Measurements from ENCODE around the gene RNF10. TPM values are rescaled to one million over a fixed set of nuclear protein-coding genes. Genes with fewer than 3 reads are reported as not detected.

Gene RNF10
- total and polyA plus RNA-seq, 9 of the 15 experiments (the other 6 are each of a cell fraction or from before 2014, with no cell fraction given) = 43.0 to 139 (median 80.1) TPM

- intact Hi-C loops (cut with micrococcal nuclease) = no loop called here
- FAIRE-seq = no peak
- POLR2A ChIA-PET = interaction anchor here (0.8 kb wide), 1 partner anchor 11 kb away, joined by 4 read pairs; no protein-coding TSS in a partner anchor
These were observed 1.4 kb upstream of the RNF10 start for GRCh38 chr12:120532701-120533238.

More at GRCh38 chr12:120532701-120533238, 1.4 kb upstream of the RNF10 start:
- H3K27me3 ChIP-seq (ENCODE audit: control insufficient read depth in 2 of 2, insufficient read depth in 2 of 2, low read length in 2 of 2) = no peaks in the 10 kb centered on the region
- H3K36me3 ChIP-seq (ENCODE audit: control insufficient read depth, insufficient read depth, low read length) = peaks cover 21% of the 10 kb centered on the region
- H3K79me2 ChIP-seq (ENCODE audit: control insufficient read depth, insufficient read depth, low read length) = peaks cover 46% of the 10 kb centered on the region
- H3K4me1 ChIP-seq (replicated peaks in 1 of 2; ENCODE audit: control insufficient read depth in 2 of 2, insufficient read depth in 2 of 2, low read length in 2 of 2) = peaks cover 20 to 23% of the 10 kb centered on the region in 2 experiments
- TF ChIP-seq NCOA1 (IDR thresholded peaks at IDR 0.05; ENCODE audit: low read depth) (no peak), CBFB (CRISPR knock-in tag; IDR thresholded peaks at IDR 0.05) (no peak), L3MBTL2 (IDR thresholded peaks at IDR 0.05) (no peak), ZBTB49 (CRISPR knock-in tag; IDR thresholded peaks at IDR 0.05; ENCODE audit: borderline replicate concordance) (no peak), ZNF696 (CRISPR knock-in tag; conservative IDR thresholded peaks at IDR 0.05) (no peak)
- TF ChIP-seq, protein P1, sequence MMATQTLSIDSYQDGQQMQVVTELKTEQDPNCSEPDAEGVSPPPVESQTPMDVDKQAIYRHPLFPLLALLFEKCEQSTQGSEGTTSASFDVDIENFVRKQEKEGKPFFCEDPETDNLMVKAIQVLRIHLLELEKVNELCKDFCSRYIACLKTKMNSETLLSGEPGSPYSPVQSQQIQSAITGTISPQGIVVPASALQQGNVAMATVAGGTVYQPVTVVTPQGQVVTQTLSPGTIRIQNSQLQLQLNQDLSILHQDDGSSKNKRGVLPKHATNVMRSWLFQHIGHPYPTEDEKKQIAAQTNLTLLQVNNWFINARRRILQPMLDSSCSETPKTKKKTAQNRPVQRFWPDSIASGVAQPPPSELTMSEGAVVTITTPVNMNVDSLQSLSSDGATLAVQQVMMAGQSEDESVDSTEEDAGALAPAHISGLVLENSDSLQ (IDR thresholded peaks at IDR 0.05) = peak; percentile 55
- TF ChIP-seq, protein P2, sequence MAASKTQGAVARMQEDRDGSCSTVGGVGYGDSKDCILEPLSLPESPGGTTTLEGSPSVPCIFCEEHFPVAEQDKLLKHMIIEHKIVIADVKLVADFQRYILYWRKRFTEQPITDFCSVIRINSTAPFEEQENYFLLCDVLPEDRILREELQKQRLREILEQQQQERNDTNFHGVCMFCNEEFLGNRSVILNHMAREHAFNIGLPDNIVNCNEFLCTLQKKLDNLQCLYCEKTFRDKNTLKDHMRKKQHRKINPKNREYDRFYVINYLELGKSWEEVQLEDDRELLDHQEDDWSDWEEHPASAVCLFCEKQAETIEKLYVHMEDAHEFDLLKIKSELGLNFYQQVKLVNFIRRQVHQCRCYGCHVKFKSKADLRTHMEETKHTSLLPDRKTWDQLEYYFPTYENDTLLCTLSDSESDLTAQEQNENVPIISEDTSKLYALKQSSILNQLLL (CRISPR knock-in tag; IDR thresholded peaks at IDR 0.05; ENCODE audit: borderline replicate concordance) = no peak
- TF ChIP-seq, protein P3, sequence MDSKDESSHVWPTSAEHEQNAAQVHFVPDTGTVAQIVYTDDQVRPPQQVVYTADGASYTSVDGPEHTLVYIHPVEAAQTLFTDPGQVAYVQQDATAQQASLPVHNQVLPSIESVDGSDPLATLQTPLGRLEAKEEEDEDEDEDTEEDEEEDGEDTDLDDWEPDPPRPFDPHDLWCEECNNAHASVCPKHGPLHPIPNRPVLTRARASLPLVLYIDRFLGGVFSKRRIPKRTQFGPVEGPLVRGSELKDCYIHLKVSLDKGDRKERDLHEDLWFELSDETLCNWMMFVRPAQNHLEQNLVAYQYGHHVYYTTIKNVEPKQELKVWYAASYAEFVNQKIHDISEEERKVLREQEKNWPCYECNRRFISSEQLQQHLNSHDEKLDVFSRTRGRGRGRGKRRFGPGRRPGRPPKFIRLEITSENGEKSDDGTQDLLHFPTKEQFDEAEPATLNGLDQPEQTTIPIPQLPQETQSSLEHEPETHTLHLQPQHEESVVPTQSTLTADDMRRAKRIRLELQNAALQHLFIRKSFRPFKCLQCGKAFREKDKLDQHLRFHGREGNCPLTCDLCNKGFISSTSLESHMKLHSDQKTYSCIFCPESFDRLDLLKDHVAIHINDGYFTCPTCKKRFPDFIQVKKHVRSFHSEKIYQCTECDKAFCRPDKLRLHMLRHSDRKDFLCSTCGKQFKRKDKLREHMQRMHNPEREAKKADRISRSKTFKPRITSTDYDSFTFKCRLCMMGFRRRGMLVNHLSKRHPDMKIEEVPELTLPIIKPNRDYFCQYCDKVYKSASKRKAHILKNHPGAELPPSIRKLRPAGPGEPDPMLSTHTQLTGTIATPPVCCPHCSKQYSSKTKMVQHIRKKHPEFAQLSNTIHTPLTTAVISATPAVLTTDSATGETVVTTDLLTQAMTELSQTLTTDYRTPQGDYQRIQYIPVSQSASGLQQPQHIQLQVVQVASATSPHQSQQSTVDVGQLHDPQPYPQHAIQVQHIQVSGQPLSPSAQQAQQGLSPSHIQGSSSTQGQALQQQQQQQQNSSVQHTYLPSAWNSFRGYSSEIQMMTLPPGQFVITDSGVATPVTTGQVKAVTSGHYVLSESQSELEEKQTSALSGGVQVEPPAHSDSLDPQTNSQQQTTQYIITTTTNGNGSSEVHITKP (IDR thresholded peaks at IDR 0.05; ENCODE audit: partially characterized antibody) = peak; percentile 22
- H3K9ac ChIP-seq (ENCODE audit: insufficient read depth in 1 of 2, low read depth in 2 of 2, low read length in 2 of 2) = no peak overlapping the region
- no peak overlapping the region for H3K4me3 ChIP-seq
- no TSS peak for BruUV-seq (replicated peaks)
- no peak overlapping the region for H3K27ac ChIP-seq (ENCODE audit: extremely low read depth, low read depth, low read length)
- no peaks in the 10 kb centered on the region for H3K9me3 ChIP-seq (replicated peaks; ENCODE audit: control insufficient read depth, insufficient read depth, low read depth, low read length)
- no peak overlapping the region for H3K4me2 ChIP-seq (ENCODE audit: insufficient read depth, low read length)
- peak overlapping the region; percentile 26; the same call in 1 of the 2 replicates for H2AFZ ChIP-seq (ENCODE audit: low read depth, low read length)
- in situ Hi-C loops (cut with MboI) = no loop called here
- peaks cover 29% of the 10 kb centered on the region for H4K20me1 ChIP-seq (replicated peaks; ENCODE audit: control insufficient read depth, insufficient read depth, low read length)
- 26% methylated on average over 4 of the region's 4 CpGs for WGBS (ENCODE audit: insufficient coverage, low coverage, missing lambda C conversion rate)
- H3K9me1 ChIP-seq (ENCODE audit: control insufficient read depth, insufficient read depth, low read length) = no peaks in the 10 kb centered on the region
- no peak for DNase-seq (ENCODE audit: extremely low read depth in 1 of 4, low spot score in 3 of 4)
- CTCF ChIA-PET (ENCODE audit: low intra/inter-chr PET ratio) = no interaction called here
- no peak for ATAC-seq

Data from K562 (cell line).